ENCODE results near the gene INSRR. TPM values are rescaled to one million over a fixed set of nuclear protein-coding genes. Genes with fewer than 3 reads are reported as not detected.

INSRR gene
- total RNA-seq, 1 donor from 2014 or later: not detected

DNA sequence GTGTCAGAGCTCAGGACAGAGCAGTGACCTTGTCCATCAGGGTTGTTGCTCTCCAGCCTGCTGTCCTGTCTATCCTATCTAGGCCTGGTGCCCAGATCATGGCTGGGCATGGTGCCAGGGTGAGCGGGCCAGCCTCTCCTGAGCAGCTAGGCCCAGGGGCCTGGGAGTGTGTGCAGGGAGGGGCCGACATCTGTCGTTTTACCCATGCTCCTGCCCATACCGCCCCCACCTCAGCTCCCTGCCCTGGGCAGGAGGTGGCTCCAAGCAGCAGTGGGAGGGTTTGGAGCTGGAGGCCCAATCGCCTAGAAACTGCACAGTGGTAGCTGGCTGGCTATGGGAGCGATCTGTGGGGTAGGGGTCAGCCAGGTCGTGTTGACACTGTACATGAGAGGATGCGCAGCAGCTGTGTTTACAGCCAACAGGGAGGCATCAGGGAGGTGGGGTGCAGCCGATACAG lies 6.5 kb downstream of the INSRR start:
- TF ChIP-seq, protein P1, sequence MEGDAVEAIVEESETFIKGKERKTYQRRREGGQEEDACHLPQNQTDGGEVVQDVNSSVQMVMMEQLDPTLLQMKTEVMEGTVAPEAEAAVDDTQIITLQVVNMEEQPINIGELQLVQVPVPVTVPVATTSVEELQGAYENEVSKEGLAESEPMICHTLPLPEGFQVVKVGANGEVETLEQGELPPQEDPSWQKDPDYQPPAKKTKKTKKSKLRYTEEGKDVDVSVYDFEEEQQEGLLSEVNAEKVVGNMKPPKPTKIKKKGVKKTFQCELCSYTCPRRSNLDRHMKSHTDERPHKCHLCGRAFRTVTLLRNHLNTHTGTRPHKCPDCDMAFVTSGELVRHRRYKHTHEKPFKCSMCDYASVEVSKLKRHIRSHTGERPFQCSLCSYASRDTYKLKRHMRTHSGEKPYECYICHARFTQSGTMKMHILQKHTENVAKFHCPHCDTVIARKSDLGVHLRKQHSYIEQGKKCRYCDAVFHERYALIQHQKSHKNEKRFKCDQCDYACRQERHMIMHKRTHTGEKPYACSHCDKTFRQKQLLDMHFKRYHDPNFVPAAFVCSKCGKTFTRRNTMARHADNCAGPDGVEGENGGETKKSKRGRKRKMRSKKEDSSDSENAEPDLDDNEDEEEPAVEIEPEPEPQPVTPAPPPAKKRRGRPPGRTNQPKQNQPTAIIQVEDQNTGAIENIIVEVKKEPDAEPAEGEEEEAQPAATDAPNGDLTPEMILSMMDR (IDR thresholded peaks at IDR 0.05): no peak
- no peak for DNase-seq (ENCODE audit: low spot score)
- Mint-ChIP-seq H3K9me3 (ENCODE audit: low read depth) (no peaks in the 10 kb centered on the region), H3K4me1 (ENCODE audit: low read depth) (peaks cover 6% of the 10 kb centered on the region), H3K36me3 (ENCODE audit: low read depth) (no peaks in the 10 kb centered on the region), H3K27ac (ENCODE audit: unreplicated experiment) (no peak overlapping the region), H3K4me3 (ENCODE audit: unreplicated experiment) (no peak overlapping the region), H3K27me3 (ENCODE audit: low read depth) (peaks cover 29% of the 10 kb centered on the region)

DNA sequence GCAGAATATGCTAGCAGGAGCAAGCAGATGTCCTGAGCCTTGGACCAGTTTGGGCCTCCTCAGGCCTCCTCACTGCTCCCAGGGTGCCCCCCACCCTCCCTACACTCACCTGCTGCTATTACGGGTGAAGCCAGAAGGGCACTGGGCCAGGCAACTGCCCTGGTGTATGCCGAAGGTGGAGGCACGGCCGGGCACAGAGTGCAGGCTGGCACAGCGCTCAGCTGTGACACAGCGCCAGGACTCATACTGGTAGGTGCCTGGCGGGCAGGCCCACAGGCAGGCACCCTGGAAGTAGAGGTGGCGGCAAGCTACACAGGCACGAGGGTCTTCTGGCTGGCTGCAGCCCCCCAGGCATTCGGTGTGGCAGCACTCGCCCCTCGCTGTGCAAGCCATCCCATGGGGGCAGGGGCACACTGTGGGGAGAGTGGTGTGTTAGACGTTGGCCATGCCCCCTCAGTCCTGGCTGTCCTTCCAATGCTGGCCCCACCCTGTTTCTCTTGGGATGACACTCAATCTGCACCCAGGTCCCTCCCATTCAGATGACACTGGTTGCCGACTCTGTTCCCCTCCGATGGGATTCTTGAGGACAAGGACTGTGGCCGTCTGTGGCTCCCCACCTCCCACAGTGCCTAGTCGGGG lies 7.0 kb downstream of the INSRR start:
- H3K36me3 Mint-ChIP-seq (ENCODE audit: low read depth): no peaks in the 10 kb centered on the region
- no peak for DNase-seq (ENCODE audit: low spot score)
- H3K27me3 Mint-ChIP-seq (ENCODE audit: low read depth): peaks cover 34% of the 10 kb centered on the region
- no peak overlapping the region for H3K27ac Mint-ChIP-seq (ENCODE audit: unreplicated experiment)
- H3K4me3 Mint-ChIP-seq (ENCODE audit: unreplicated experiment): no peak overlapping the region
- TF ChIP-seq, protein P1 (IDR thresholded peaks at IDR 0.05): no peak
- H3K4me1 Mint-ChIP-seq (ENCODE audit: low read depth): peaks cover 6% of the 10 kb centered on the region
- H3K9me3 Mint-ChIP-seq (ENCODE audit: low read depth): no peaks in the 10 kb centered on the region

DNA sequence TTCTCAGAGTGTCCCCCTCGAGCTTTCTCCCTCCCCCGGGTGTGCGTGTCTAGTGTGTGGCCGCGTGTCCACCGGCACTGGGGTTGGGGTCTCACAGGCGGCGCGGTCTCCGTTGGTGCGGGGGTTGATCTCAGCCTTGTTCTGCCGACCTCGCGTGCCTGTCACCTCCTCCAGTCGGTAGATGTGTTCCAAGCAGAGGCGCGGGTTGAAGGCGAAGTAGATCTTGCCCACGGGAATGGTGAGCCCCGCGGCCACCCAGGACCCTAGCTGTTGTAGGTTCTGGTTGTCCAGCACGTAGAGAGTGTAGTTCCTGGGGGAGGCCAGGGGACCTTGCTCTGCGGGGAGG lies 9.8 kb downstream of the INSRR start:
- Mint-ChIP-seq H3K4me3 (ENCODE audit: unreplicated experiment) (no peak overlapping the region), H3K27me3 (ENCODE audit: low read depth) (peaks cover 40% of the 10 kb centered on the region), H3K9me3 (ENCODE audit: low read depth) (no peaks in the 10 kb centered on the region), H3K4me1 (ENCODE audit: low read depth) (peaks cover 9% of the 10 kb centered on the region), H3K36me3 (ENCODE audit: low read depth) (no peaks in the 10 kb centered on the region), H3K27ac (ENCODE audit: unreplicated experiment) (no peak overlapping the region)
- TF ChIP-seq, protein P1 (IDR thresholded peaks at IDR 0.05): no peak
- no peak for DNase-seq (ENCODE audit: low spot score)

DNA sequence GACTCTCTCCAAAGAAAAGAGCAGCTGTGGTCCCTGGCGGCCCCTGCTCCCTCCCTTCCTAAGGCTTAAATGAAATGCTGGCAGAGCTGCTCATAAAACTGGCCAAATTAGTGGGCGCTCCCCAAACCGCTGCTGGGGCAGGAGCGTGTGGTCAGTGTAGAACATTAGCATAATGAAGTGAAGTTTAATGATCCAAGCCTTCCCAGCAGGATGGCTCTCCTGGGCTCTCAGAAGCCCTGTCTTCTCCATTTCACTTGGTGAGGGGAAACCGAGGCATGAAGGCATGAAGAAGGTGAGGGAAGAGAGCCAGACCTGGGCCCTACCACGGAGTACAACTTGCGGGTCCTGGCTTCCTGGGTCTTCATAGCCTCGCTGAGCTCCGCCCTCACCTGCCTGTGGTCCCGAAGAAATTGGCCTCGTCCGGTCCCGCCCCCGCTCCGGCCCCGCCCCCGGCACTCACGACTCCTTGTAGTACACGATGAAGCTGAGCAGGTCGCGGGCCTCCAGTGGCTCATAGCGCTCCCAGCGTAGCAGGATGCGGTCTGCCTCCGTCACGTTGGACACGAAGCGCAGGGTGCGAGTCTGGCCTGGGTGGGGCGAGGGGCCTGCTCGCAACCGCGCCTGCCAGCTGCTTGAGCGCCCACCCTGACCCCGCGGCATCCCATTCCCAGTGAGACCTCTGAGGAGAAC lies 10.3 kb downstream of the INSRR start:
- H3K36me3 Mint-ChIP-seq (ENCODE audit: low read depth): no peaks in the 10 kb centered on the region
- no peaks in the 10 kb centered on the region for H3K9me3 Mint-ChIP-seq (ENCODE audit: low read depth)
- DNase-seq (ENCODE audit: low spot score): no peak
- no peak overlapping the region for H3K27ac Mint-ChIP-seq (ENCODE audit: unreplicated experiment)
- TF ChIP-seq, protein P1 (IDR thresholded peaks at IDR 0.05): no peak
- H3K27me3 Mint-ChIP-seq (ENCODE audit: low read depth): peaks cover 43% of the 10 kb centered on the region
- H3K4me1 Mint-ChIP-seq (ENCODE audit: low read depth): peaks cover 9% of the 10 kb centered on the region
- no peak overlapping the region for H3K4me3 Mint-ChIP-seq (ENCODE audit: unreplicated experiment)

DNA sequence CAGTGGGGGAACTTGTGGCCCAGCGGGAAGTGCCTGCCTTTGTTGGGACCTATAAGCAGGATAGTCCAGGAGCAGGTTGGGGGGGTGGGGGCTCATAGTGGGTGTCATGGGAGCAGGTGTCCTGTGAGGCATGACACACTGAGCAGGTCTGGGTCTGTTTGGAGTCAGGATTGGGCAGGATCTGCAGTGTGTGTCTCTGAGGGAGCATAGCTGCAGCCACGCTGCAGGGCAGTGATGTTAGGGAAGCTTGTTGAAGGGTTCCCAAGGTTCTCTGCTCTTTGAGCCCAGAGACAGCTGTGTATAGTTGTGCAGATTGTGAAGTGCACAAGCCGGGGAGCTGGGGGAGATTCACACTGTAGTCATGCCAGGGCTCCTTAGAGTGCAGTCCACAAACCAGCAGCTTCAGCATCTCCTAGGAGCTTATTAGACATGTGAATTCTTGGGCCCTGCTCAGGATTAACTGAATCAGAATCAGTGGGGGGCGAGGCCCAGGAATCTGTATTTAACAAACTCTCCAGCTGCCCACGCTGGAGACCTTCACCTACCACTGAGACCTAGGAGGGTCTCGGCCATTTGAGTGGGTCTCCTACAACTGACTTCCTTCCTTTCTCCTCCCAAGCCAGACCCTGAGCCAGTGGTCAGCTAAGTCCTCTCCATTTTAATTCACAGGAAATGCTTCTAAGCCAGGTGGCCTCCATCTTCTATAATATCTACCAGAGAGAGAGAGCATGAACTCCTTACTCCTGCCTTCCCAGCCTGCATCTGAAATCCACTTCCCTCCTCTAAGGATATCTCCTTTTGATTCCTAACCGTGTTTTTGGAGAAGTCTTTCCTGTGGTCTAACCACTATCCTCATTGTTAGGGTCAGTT lies 11.1 kb downstream of the INSRR start:
- Mint-ChIP-seq H3K27ac (ENCODE audit: unreplicated experiment) (no peak overlapping the region), H3K4me1 (ENCODE audit: low read depth) (peaks cover 9% of the 10 kb centered on the region), H3K36me3 (ENCODE audit: low read depth) (peaks cover 1% of the 10 kb centered on the region), H3K27me3 (ENCODE audit: low read depth) (peaks cover 46% of the 10 kb centered on the region), H3K9me3 (ENCODE audit: low read depth) (no peaks in the 10 kb centered on the region), H3K4me3 (ENCODE audit: unreplicated experiment) (no peak overlapping the region)
- DNase-seq (ENCODE audit: low spot score): no peak
- TF ChIP-seq, protein P1 (IDR thresholded peaks at IDR 0.05): no peak

All from chondrocyte (in vitro differentiated cells).